Measurements from ENCODE around the gene OLA1.
"Not testable (repeated sequence)": the region's sequence is repeated elsewhere in the genome, so short reads cannot be mapped to it uniquely, and the experiment has no call there.

OLA1 gene

DNA sequence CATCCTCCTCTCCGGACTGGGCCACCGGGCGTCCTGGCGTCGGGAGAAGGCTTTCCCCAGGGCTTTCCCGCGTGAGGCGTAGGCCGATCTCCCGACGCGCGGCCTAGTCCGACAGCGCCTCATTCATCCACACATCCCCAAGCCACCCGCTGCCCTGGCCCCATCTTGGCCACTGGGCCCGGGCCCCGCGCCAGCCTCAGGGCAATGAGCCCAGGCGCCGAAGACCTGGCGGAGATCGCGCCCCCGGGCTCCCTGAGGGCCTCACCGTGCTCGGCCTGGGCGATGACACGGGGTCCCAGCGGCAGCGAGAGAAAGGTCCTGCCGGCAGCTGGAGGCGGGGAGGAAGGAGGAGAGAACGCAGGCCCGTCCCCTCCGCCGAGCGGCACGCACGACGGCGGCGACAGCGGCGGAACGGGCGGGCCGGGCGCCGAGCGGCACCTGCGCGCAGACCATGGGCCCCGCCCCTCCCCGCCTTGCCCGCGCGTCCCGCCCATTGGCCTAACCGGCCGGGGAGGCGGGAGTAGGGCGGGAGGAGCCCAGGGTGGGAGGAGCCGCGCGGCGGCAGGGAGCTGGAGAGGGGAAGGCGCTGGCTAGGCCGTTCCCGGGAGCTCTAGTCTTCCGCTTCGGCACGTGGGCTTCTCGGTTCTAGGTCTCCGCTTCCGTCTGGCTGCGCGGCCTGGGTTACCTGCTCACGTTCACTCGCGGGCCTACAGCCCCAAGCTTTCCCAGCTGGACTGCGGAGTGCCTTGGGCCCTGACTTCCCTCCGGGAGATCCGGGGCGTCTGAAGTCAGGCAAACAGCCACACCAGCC, at the start of gene OLA1:
OLA1 (minus strand) TSS at position 346 of the 811 bp plus-strand sequence. CDS start 1,717 bp downstream, outside the sequence.
- Histone ChIP-seq H3K4me3 (ENCODE audit: low read depth in 1 of 2, low read length in 2 of 2) (peak within 1 kb of the TSS; percentile 81 to 84), H3K27me3 (ENCODE audit: low read depth, low read length) (no peaks in the 10 kb centered on the region), H3K4me1 (ENCODE audit: control insufficient read depth in 1 of 2, insufficient read depth in 2 of 2, low read length in 2 of 2) (peaks cover 0 to 5% of the 10 kb centered on the region in 2 donors), H3K36me3 (ENCODE audit: control insufficient read depth in 1 of 2, insufficient read depth in 2 of 2, low read length in 2 of 2) (no peaks in the 10 kb centered on the region), H3K27ac (ENCODE audit: low read length) (peak within 1 kb of the TSS; percentile 79), H3K9me3 (ENCODE audit: control insufficient read depth in 1 of 2, low read length in 2 of 2) (no peaks in the 10 kb centered on the region)

GRCh38 chr2:174292908-174293307, 44.6 kb upstream of the OLA1 start:
- H3K9me3 ChIP-seq (ENCODE audit: control insufficient read depth in 1 of 2, low read length in 2 of 2) = peaks cover 0 to 7% of the 10 kb centered on the region in 2 donors
- H3K27ac ChIP-seq (ENCODE audit: low read length) = no peak overlapping the region
- H3K36me3 ChIP-seq (ENCODE audit: control insufficient read depth in 1 of 2, insufficient read depth in 2 of 2, low read length in 2 of 2) = no peaks in the 10 kb centered on the region
- no peaks in the 10 kb centered on the region for H3K4me1 ChIP-seq (ENCODE audit: control insufficient read depth in 1 of 2, insufficient read depth in 2 of 2, low read length in 2 of 2)
- H3K27me3 ChIP-seq (ENCODE audit: low read depth, low read length) = no peaks in the 10 kb centered on the region
- no peak overlapping the region for H3K4me3 ChIP-seq (ENCODE audit: low read depth in 1 of 2, low read length in 2 of 2)

- Histone ChIP-seq H3K9me3 (ENCODE audit: control insufficient read depth in 1 of 2, low read length in 2 of 2) (no peaks in the 10 kb centered on the region), H3K36me3 (ENCODE audit: control insufficient read depth in 1 of 2, insufficient read depth in 2 of 2, low read length in 2 of 2) (no peaks in the 10 kb centered on the region), H3K27me3 (ENCODE audit: low read depth, low read length) (no peaks in the 10 kb centered on the region), H3K4me3 (ENCODE audit: low read depth in 1 of 2, low read length in 2 of 2) (no peak overlapping the region), H3K27ac (ENCODE audit: low read length) (no peak overlapping the region), H3K4me1 (ENCODE audit: control insufficient read depth in 1 of 2, insufficient read depth in 2 of 2, low read length in 2 of 2) (no peaks in the 10 kb centered on the region)
Measured at GRCh38 chr2:174286172-174286571, 37.8 kb upstream of the OLA1 start.

DNA sequence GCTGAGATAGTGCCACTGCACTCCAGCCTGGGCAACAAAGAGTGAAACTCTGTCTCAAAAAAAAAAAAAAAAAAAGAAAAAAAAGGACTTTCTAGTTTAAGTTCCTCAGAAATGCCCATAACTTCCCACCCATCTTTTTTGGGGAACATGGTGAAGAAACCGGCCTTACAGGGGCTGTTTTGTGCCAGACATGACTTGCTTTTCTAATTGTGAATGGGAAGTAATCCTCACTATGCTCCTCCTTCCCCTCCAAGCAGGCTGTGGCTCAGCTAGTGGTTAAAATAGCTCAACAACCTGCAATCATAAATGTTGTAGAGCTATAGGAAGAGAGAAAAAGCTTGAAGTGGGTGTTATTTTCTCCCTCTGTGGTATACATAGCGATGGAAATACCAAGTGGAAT, 34.1 kb upstream of the OLA1 start:
- Histone ChIP-seq H3K4me3 (ENCODE audit: low read depth in 1 of 2, low read length in 2 of 2) (no peak overlapping the region), H3K27me3 (ENCODE audit: low read depth, low read length) (no peaks in the 10 kb centered on the region), H3K27ac (ENCODE audit: low read length) (no peak overlapping the region), H3K4me1 (ENCODE audit: control insufficient read depth in 1 of 2, insufficient read depth in 2 of 2, low read length in 2 of 2) (no peaks in the 10 kb centered on the region), H3K36me3 (ENCODE audit: control insufficient read depth in 1 of 2, insufficient read depth in 2 of 2, low read length in 2 of 2) (no peaks in the 10 kb centered on the region), H3K9me3 (ENCODE audit: control insufficient read depth in 1 of 2, low read length in 2 of 2) (no peaks in the 10 kb centered on the region)

- Histone ChIP-seq H3K4me1 (ENCODE audit: control insufficient read depth in 1 of 2, insufficient read depth in 2 of 2, low read length in 2 of 2) (no peaks in the 10 kb centered on the region), H3K27me3 (ENCODE audit: low read depth, low read length) (no peaks in the 10 kb centered on the region), H3K27ac (ENCODE audit: low read length) (no peak overlapping the region), H3K4me3 (ENCODE audit: low read depth in 1 of 2, low read length in 2 of 2) (no peak overlapping the region), H3K9me3 (ENCODE audit: control insufficient read depth in 1 of 2, low read length in 2 of 2) (no peaks in the 10 kb centered on the region), H3K36me3 (ENCODE audit: control insufficient read depth in 1 of 2, insufficient read depth in 2 of 2, low read length in 2 of 2) (no peaks in the 10 kb centered on the region)
Measured at GRCh38 chr2:174281736-174282135, 33.4 kb upstream of the OLA1 start.

- Histone ChIP-seq H3K4me1 (ENCODE audit: control insufficient read depth in 1 of 2, insufficient read depth in 2 of 2, low read length in 2 of 2) (no peaks in the 10 kb centered on the region), H3K4me3 (ENCODE audit: low read depth in 1 of 2, low read length in 2 of 2) (no peak overlapping the region), H3K36me3 (ENCODE audit: control insufficient read depth in 1 of 2, insufficient read depth in 2 of 2, low read length in 2 of 2) (no peaks in the 10 kb centered on the region), H3K9me3 (ENCODE audit: control insufficient read depth in 1 of 2, low read length in 2 of 2) (no peaks in the 10 kb centered on the region), H3K27ac (ENCODE audit: low read length) (no peak overlapping the region), H3K27me3 (ENCODE audit: low read depth, low read length) (no peaks in the 10 kb centered on the region)
Measured at GRCh38 chr2:174280596-174280995, 32.3 kb upstream of the OLA1 start.

GRCh38 chr2:174270263-174270662, 21.9 kb upstream of the OLA1 start:
- H3K9me3 ChIP-seq (ENCODE audit: control insufficient read depth in 1 of 2, low read length in 2 of 2); H3K36me3 ChIP-seq (ENCODE audit: control insufficient read depth in 1 of 2, insufficient read depth in 2 of 2, low read length in 2 of 2); H3K4me1 ChIP-seq (ENCODE audit: control insufficient read depth in 1 of 2, insufficient read depth in 2 of 2, low read length in 2 of 2); H3K27ac ChIP-seq (ENCODE audit: low read length); H3K4me3 ChIP-seq (ENCODE audit: low read depth in 1 of 2, low read length in 2 of 2); H3K27me3 ChIP-seq (ENCODE audit: low read depth, low read length): not testable (repeated sequence)

- no peaks in the 10 kb centered on the region for H3K27me3 ChIP-seq (ENCODE audit: low read depth, low read length)
- H3K27ac ChIP-seq (ENCODE audit: low read length) = no peak overlapping the region
Measured at GRCh38 chr2:174266288-174266687, 18.0 kb upstream of the OLA1 start.

GRCh38 chr2:174263997-174264396, 15.7 kb upstream of the OLA1 start:
- no peaks in the 10 kb centered on the region for H3K4me1 ChIP-seq (ENCODE audit: control insufficient read depth in 1 of 2, insufficient read depth in 2 of 2, low read length in 2 of 2)
- no peaks in the 10 kb centered on the region for H3K27me3 ChIP-seq (ENCODE audit: low read depth, low read length)
- no peak overlapping the region for H3K4me3 ChIP-seq (ENCODE audit: low read depth in 1 of 2, low read length in 2 of 2)
- no peaks in the 10 kb centered on the region for H3K9me3 ChIP-seq (ENCODE audit: control insufficient read depth in 1 of 2, low read length in 2 of 2)
- H3K27ac ChIP-seq (ENCODE audit: low read length) = no peak overlapping the region
- no peaks in the 10 kb centered on the region for H3K36me3 ChIP-seq (ENCODE audit: control insufficient read depth in 1 of 2, insufficient read depth in 2 of 2, low read length in 2 of 2)

More at GRCh38 chr2:174266288-174266687, 18.0 kb upstream of the OLA1 start:
- Histone ChIP-seq H3K4me1 (ENCODE audit: control insufficient read depth in 1 of 2, insufficient read depth in 2 of 2, low read length in 2 of 2) (no peaks in the 10 kb centered on the region), H3K4me3 (ENCODE audit: low read depth in 1 of 2, low read length in 2 of 2) (no peak overlapping the region), H3K9me3 (ENCODE audit: control insufficient read depth in 1 of 2, low read length in 2 of 2) (no peaks in the 10 kb centered on the region), H3K36me3 (ENCODE audit: control insufficient read depth in 1 of 2, insufficient read depth in 2 of 2, low read length in 2 of 2) (no peaks in the 10 kb centered on the region)

GRCh38 chr2:174259981-174260380, 11.6 kb upstream of the OLA1 start:
- Histone ChIP-seq H3K36me3 (ENCODE audit: control insufficient read depth in 1 of 2, insufficient read depth in 2 of 2, low read length in 2 of 2) (no peaks in the 10 kb centered on the region), H3K4me1 (ENCODE audit: control insufficient read depth in 1 of 2, insufficient read depth in 2 of 2, low read length in 2 of 2) (no peaks in the 10 kb centered on the region), H3K27me3 (ENCODE audit: low read depth, low read length) (no peaks in the 10 kb centered on the region), H3K27ac (ENCODE audit: low read length) (no peak overlapping the region), H3K4me3 (ENCODE audit: low read depth in 1 of 2, low read length in 2 of 2) (no peak overlapping the region), H3K9me3 (ENCODE audit: control insufficient read depth in 1 of 2, low read length in 2 of 2) (no peaks in the 10 kb centered on the region)

GRCh38 chr2:174254267-174254666, 5.9 kb upstream of the OLA1 start:
- no peak overlapping the region for H3K4me3 ChIP-seq (ENCODE audit: low read depth in 1 of 2, low read length in 2 of 2)
- H3K36me3 ChIP-seq (ENCODE audit: control insufficient read depth in 1 of 2, insufficient read depth in 2 of 2, low read length in 2 of 2) = no peaks in the 10 kb centered on the region
- H3K27ac ChIP-seq (ENCODE audit: low read length) = no peak overlapping the region
- no peaks in the 10 kb centered on the region for H3K4me1 ChIP-seq (ENCODE audit: control insufficient read depth in 1 of 2, insufficient read depth in 2 of 2, low read length in 2 of 2)
- no peaks in the 10 kb centered on the region for H3K9me3 ChIP-seq (ENCODE audit: control insufficient read depth in 1 of 2, low read length in 2 of 2)
- H3K27me3 ChIP-seq (ENCODE audit: low read depth, low read length) = no peaks in the 10 kb centered on the region
